B cell (primary cell): Measurements from ENCODE around the gene ATG4A. TPM values are rescaled to one million over a fixed set of nuclear protein-coding genes. Genes with fewer than 3 reads are reported as not detected.

Source experiments
- ATAC-seq: fragments of 200-7000 bp; cut with Tn5 transposase; one replicate; pipeline ENCODE4 v1.10.0; 2021; ENCODE audit warnings: low read depth, mild to moderate bottlenecking, moderate number of reproducible peaks, moderate library complexity
- CTCF ChIA-PET: fragments of 350-600 bp; sonication (Branson Sonifier 250); formaldehyde crosslinking; loops from one replicate; lab custom pipeline; 2021; ENCODE audit warnings: antibody characterized with exemption, inconsistent platforms; lab: Charles Lee
- POLR2A ChIA-PET: fragments of 350-600 bp; sonication (Branson Sonifier 250); formaldehyde crosslinking; loops from one replicate; lab custom pipeline; 2021; ENCODE audit warnings: antibody characterized with exemption; lab: Charles Lee
- DNase-seq: peaks from one replicate; pipeline ENCODE4 v3.0.0; 2013
- H2AFZ ChIP-seq: 2 replicates; pipeline ENCODE4 v1.6.1; 2012; ENCODE audit warnings: mild to moderate bottlenecking, low read depth, low read length; ENCODE audit not compliant: insufficient read depth, poor library complexity, severe bottlenecking
- H3K27ac ChIP-seq, 2 donors: 1 replicate in 1 of 2; 2 replicates in 1 of 2; pipeline ENCODE4 v1.5.1; 2012 to 2013; ENCODE audit warnings: low read length in 2 of 2, mild to moderate bottlenecking in 2 of 2, moderate library complexity in 1 of 2
- H3K27me3 ChIP-seq, 4 experiments: fragments of 200-600 bp in 1 of 4; sonication (generic) in 1 of 4; replicated peaks in 1 of 4; 1 replicate in 2 of 4; 2 replicates in 2 of 4; pipeline versions ENCODE4 v1.6.1 to v1.7.0; 2013 to 2016; ENCODE audit warnings: low read length in 3 of 4, mild to moderate bottlenecking in 2 of 4, mixed read lengths in 1 of 4, moderate library complexity in 1 of 4; ENCODE audit not compliant: insufficient read depth in 4 of 4, control insufficient read depth in 3 of 4; ENCODE audit errors: control extremely low read depth in 1 of 4
- H3K36me3 ChIP-seq, 2 experiments: replicated peaks in 1 of 2; 1 replicate in 1 of 2; 2 replicates in 1 of 2; pipeline versions ENCODE4 v1.6.1 to v1.7.1; 2013; ENCODE audit warnings: low read length in 1 of 2; ENCODE audit not compliant: insufficient read depth in 2 of 2, control insufficient read depth in 1 of 2; ENCODE audit errors: control extremely low read depth in 1 of 2, extremely low read depth in 1 of 2
- H3K4me1 ChIP-seq, 2 donors: fragments of 200-600 bp in 1 of 2; sonication (generic) in 1 of 2; 1 replicate in 1 of 2; 2 replicates in 1 of 2; pipeline versions ENCODE4 v1.5.1 to v1.6.1; 2013 to 2017; ENCODE audit warnings: low read length in 2 of 2; ENCODE audit not compliant: control insufficient read depth in 2 of 2, insufficient read depth in 2 of 2
- H3K4me2 ChIP-seq: replicated peaks from 2 replicates; pipeline ENCODE3; 2012; ENCODE audit warnings: mild to moderate bottlenecking, low read depth, low read length; ENCODE audit not compliant: poor library complexity, severe bottlenecking
- H3K4me3 ChIP-seq, 5 experiments: fragments of 200-600 bp in 1 of 5; sonication (generic) in 1 of 5; 1 replicate in 3 of 5; 2 replicates in 2 of 5; pipeline versions ENCODE4 v1.5.1 to v1.7.0; 2011 to 2016; ENCODE audit warnings: low read length in 4 of 5, mild to moderate bottlenecking in 4 of 5, low read depth in 2 of 5, control low read depth in 1 of 5, moderate library complexity in 1 of 5; ENCODE audit not compliant: insufficient read depth in 1 of 5; ENCODE audit errors: control extremely low read depth in 1 of 5, extremely low read depth in 1 of 5
- H3K79me2 ChIP-seq: fragments of 200-600 bp; sonication (generic); one replicate; pipeline ENCODE4 v1.6.0; 2016; ENCODE audit warnings: low read length; ENCODE audit not compliant: control insufficient read depth, insufficient read depth
- H3K9ac ChIP-seq: fragments of 200-600 bp; sonication (generic); 2 replicates; pipeline ENCODE4 v1.6.1; 2017; ENCODE audit warnings: mild to moderate bottlenecking, low read length, moderate library complexity
- H3K9me3 ChIP-seq, 3 donors: one replicate each; pipeline versions ENCODE4 v1.6.1 to v1.7.1; 2013; ENCODE audit warnings: low read length in 2 of 3; ENCODE audit not compliant: control insufficient read depth in 2 of 3, insufficient read depth in 1 of 3; ENCODE audit errors: control extremely low read depth in 1 of 3
- H4K20me1 ChIP-seq: 2 replicates; pipeline ENCODE4 v1.6.0; 2012; ENCODE audit warnings: mild to moderate bottlenecking, low read length; ENCODE audit not compliant: insufficient read depth, control insufficient read depth, poor library complexity, severe bottlenecking
- H3K27ac Mint-ChIP-seq: one replicate; pipeline ENCODE4 v1.8.0; 2021; ENCODE audit warnings: mixed read lengths
- H3K27me3 Mint-ChIP-seq: one replicate; pipeline ENCODE4 v1.8.0; 2021; ENCODE audit warnings: mixed read lengths
- H3K4me1 Mint-ChIP-seq: one replicate; pipeline ENCODE4 v1.8.0; 2021; ENCODE audit warnings: mixed read lengths
- H3K4me3 Mint-ChIP-seq: one replicate; pipeline ENCODE4 v1.8.0; 2021; ENCODE audit warnings: mixed read lengths
- H3K9me3 Mint-ChIP-seq: one replicate; pipeline ENCODE4 v1.8.0; 2022; ENCODE audit warnings: mixed read lengths; ENCODE audit not compliant: insufficient read depth
- CTCF ChIP-seq: fragments of 200-600 bp; IDR thresholded peaks from one replicate; pipeline ENCODE4 v1.8.0; 2022; ENCODE audit warnings: antibody characterized with exemption, mild to moderate bottlenecking
- EZH2 ChIP-seq: IDR thresholded peaks from 2 replicates; pipeline ENCODE4 v1.6.1; 2012; ENCODE audit warnings: borderline replicate concordance, low read depth, mild to moderate bottlenecking, moderate library complexity, low read length; ENCODE audit not compliant: insufficient read depth, poor library complexity, severe bottlenecking
- WGBS: methylation state at CpG from one replicate; pipeline ENCODE4 v1.1.5; 2013; ENCODE audit warnings: missing lambda C conversion rate; ENCODE audit not compliant: insufficient coverage; 5-methylcytosine and 5-hydroxymethylcytosine counted together
- intact Hi-C: fragments of 100-400 bp; cut with micrococcal nuclease; formaldehyde crosslinking; loops from one replicate; pipeline ENCODE4 v1.10.0; 2022
- polyA plus RNA-seq: library from polyadenylated mRNA; depleted of rRNA; stranded (reverse); fragments of >200 nt; gene quantifications from 2 replicates; pipeline ENCODE4 v1.2.3, GENCODE V29; 2012
- total RNA-seq, 2 donors: library from RNA; stranded (reverse); fragments of 120-200 nt in 1 of 2; gene quantifications; 1 replicate in 1 of 2; 2 replicates in 1 of 2; pipeline versions ENCODE4 v1.2.3 to v1.2.4, GENCODE V29; 2013 to 2022

Gene ATG4A
- total and polyA plus RNA-seq, 2 donors (not counting 1 experiment from before 2014, with no cell fraction given), result 6.1 to 11.4 TPM

DNA sequence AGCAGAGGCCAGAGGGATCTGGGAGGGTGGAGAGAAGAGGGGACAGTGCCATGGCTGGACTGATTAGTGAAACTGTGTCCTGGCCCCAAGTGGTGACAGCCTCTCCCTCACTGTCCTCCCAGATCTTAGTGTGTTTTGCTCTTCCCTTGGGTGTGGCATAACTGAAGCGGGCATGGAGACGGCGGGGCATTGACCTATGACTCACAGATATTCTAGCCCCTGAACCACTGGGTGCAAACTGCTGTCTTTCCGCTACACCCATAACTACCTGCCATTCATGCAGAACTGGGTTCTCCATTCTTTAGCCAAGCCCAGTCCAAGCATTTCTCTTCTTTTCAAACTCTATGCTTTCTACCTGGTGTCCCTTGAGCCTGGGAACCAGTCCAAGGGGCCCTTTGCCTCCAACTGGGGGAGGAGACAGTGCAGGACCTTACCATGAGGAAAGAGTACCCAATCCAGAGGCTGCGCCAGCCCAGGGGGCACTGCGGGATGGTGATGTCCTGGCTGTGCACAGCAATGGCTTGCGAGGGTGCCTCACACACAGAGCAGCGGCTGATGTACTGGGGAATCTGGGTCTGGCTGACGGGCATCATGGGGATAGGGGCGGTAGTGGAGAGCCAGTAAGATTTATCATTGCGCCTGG, 67.6 kb downstream of the ATG4A start:
- H3K79me2 ChIP-seq, result no peaks in the 10 kb centered on the region
- ATAC-seq, result no peak
- Mint-ChIP-seq H3K27ac (no peak overlapping the region), H3K4me1 (no peaks in the 10 kb centered on the region), H3K27me3 (no peaks in the 10 kb centered on the region), H3K9me3 (no peaks in the 10 kb centered on the region), H3K4me3 (no peak overlapping the region)
- H3K4me1 ChIP-seq, result no peaks in the 10 kb centered on the region
- H3K36me3 ChIP-seq, result no peaks in the 10 kb centered on the region
- no peaks in the 10 kb centered on the region for H3K27me3 ChIP-seq
- no peak overlapping the region for H3K9ac ChIP-seq
- 97% methylated on average over 11 of the region's 11 CpGs for WGBS
- H3K4me2 ChIP-seq, result no peak overlapping the region
- no peak for DNase-seq
- no peak overlapping the region for H3K27ac ChIP-seq
- H3K4me3 ChIP-seq, result no peak overlapping the region
- peaks cover 0 to 3% (median 0%) of the 10 kb centered on the region in 3 donors for H3K9me3 ChIP-seq
- H2AFZ ChIP-seq, result no peak overlapping the region
- TF ChIP-seq EZH2, result no peak
- TF ChIP-seq CTCF, result no peak
- no peaks in the 10 kb centered on the region for H4K20me1 ChIP-seq
- intact Hi-C loops, result no loop called here
- POLR2A ChIA-PET, result no interaction called here
- CTCF ChIA-PET, result no interaction called here

DNA sequence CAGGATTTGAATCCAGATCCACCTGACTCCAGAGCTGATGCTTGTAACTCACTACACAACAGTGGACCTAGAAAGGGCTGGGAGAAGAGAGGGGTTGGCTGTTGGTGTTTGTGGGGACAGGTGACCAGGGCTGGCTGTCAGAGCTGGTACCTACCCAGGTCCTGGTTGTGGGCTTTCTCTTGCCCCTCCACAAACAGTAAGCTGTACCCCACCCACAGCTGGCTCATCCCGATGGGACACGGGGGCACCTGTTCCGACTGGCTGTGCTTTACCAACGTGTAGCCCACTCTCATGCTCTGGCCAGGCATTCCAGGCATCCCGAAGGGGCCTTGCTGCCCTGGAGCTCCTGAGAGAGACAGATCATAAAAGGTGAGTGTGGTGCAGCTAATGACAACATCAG, 68.7 kb downstream of the ATG4A start:
- WGBS, result 81% methylated on average over 3 of the region's 5 CpGs
- H3K27ac Mint-ChIP-seq, result no peak overlapping the region
- H3K4me1 Mint-ChIP-seq, result no peaks in the 10 kb centered on the region
- no peak overlapping the region for H3K4me3 ChIP-seq
- H3K27me3 ChIP-seq, result no peaks in the 10 kb centered on the region
- H3K4me2 ChIP-seq, result no peak overlapping the region
- H4K20me1 ChIP-seq, result no peaks in the 10 kb centered on the region
- H3K36me3 ChIP-seq, result no peaks in the 10 kb centered on the region
- ChIA-PET POLR2A (no interaction called here), CTCF (no interaction called here)
- H3K27ac ChIP-seq, result no peak overlapping the region
- H3K9me3 ChIP-seq, result peaks cover 0 to 3% (median 0%) of the 10 kb centered on the region in 3 donors
- intact Hi-C loops, result no loop called here
- H3K4me1 ChIP-seq, result no peaks in the 10 kb centered on the region
- no peak for ATAC-seq
- H3K9me3 Mint-ChIP-seq, result no peaks in the 10 kb centered on the region
- no peaks in the 10 kb centered on the region for H3K79me2 ChIP-seq
- no peak overlapping the region for H3K9ac ChIP-seq
- DNase-seq, result no peak
- no peak overlapping the region for H2AFZ ChIP-seq
- no peaks in the 10 kb centered on the region for H3K27me3 Mint-ChIP-seq
- TF ChIP-seq CTCF, result no peak
- no peak for TF ChIP-seq EZH2
- no peak overlapping the region for H3K4me3 Mint-ChIP-seq
